OCI-LY1 (cell line): ENCODE measurements around the gene SPTB.

Experiments
- H2AFZ ChIP-seq: fragments of 200-600 bp; sonication (generic), shearing (Covaris generic); 2 replicates; pipeline ENCODE4 v1.6.0; 2014; ENCODE audit warnings: antibody characterized with exemption, mild to moderate bottlenecking, low read length
- H3F3A ChIP-seq: fragments of 200-600 bp; sonication (generic), shearing (Covaris generic); 2 replicates; pipeline ENCODE4 v1.6.0; 2014; ENCODE audit warnings: mild to moderate bottlenecking, antibody characterized with exemption, low read length, moderate library complexity; ENCODE audit not compliant: insufficient read depth
- H3K27ac ChIP-seq: fragments of 200-600 bp; sonication (generic); 2 replicates; pipeline ENCODE4 v1.5.1; 2014; ENCODE audit warnings: low read length, mixed run types, mild to moderate bottlenecking, low read depth; ENCODE audit not compliant: poor library complexity, severe bottlenecking
- H3K27me3 ChIP-seq: fragments of 200-600 bp; sonication (generic); 2 replicates; pipeline ENCODE4 v1.6.0; 2014; ENCODE audit warnings: antibody characterized with exemption, mild to moderate bottlenecking, low read length, moderate library complexity; ENCODE audit not compliant: insufficient read depth
- H3K36me3 ChIP-seq: fragments of 200-600 bp; sonication (generic); 2 replicates; pipeline ENCODE4 v1.6.1; 2014; ENCODE audit warnings: mild to moderate bottlenecking, antibody characterized with exemption, low read length, moderate library complexity, mixed read lengths; ENCODE audit not compliant: insufficient read depth
- H3K4me1 ChIP-seq: fragments of 200-600 bp; sonication (generic); 2 replicates; pipeline ENCODE4 v1.5.1; 2014; ENCODE audit warnings: mild to moderate bottlenecking, low read length, moderate library complexity; ENCODE audit not compliant: insufficient read depth, severe bottlenecking
- H3K4me2 ChIP-seq: fragments of 200-600 bp; sonication (generic), shearing (Covaris generic); 2 replicates; pipeline ENCODE4 v1.6.1; 2014; ENCODE audit warnings: low read length
- H3K4me3 ChIP-seq: fragments of 200-600 bp; sonication (generic); 2 replicates; pipeline ENCODE4 v1.5.1; 2014; ENCODE audit warnings: low read length, low read depth, mild to moderate bottlenecking, mixed read lengths; ENCODE audit not compliant: poor library complexity, severe bottlenecking
- H3K79me2 ChIP-seq: fragments of 200-600 bp; shearing (Covaris generic); 2 replicates; pipeline ENCODE4 v1.6.1; 2016; ENCODE audit warnings: mixed run types, low read length, mixed read lengths; ENCODE audit not compliant: insufficient read depth
- H3K9ac ChIP-seq: fragments of 200-600 bp; sonication (generic), shearing (Covaris generic); 2 replicates; pipeline ENCODE4 v1.6.1; 2014; ENCODE audit warnings: mild to moderate bottlenecking, low read length, mixed read lengths
- H3K9me2 ChIP-seq: fragments of 200-600 bp; sonication (generic), shearing (Covaris generic); 2 replicates; pipeline ENCODE4 v1.6.1; 2014; ENCODE audit warnings: low read depth, mild to moderate bottlenecking, low read length, mixed read lengths
- H3K9me3 ChIP-seq: fragments of 200-600 bp; shearing (Covaris generic); 2 replicates; pipeline ENCODE4 v1.6.1; 2014; ENCODE audit warnings: low read length, mixed read lengths
- H4K20me1 ChIP-seq: fragments of 200-600 bp; sonication (generic), shearing (Covaris generic); 2 replicates; pipeline ENCODE4 v1.6.0; 2016; ENCODE audit warnings: mild to moderate bottlenecking, low read length; ENCODE audit not compliant: insufficient read depth
- EZH2 ChIP-seq: fragments of 200-600 bp; sonication (generic), shearing (Covaris generic); IDR thresholded peaks from 2 replicates; pipeline ENCODE4 v1.8.0; 2017; ENCODE audit warnings: borderline replicate concordance, mixed run types, mild to moderate bottlenecking, antibody characterized with exemption, low read length, moderate library complexity, mixed read lengths
- TF ChIP-seq, protein P1 (sequence below): fragments of 200-600 bp; sonication (generic), shearing (Covaris generic); IDR thresholded peaks from 2 replicates; pipeline ENCODE4 v1.5.1; 2017; ENCODE audit warnings: mild to moderate bottlenecking, antibody characterized with exemption, low read length, moderate library complexity, mixed read lengths

Gene SPTB

DNA sequence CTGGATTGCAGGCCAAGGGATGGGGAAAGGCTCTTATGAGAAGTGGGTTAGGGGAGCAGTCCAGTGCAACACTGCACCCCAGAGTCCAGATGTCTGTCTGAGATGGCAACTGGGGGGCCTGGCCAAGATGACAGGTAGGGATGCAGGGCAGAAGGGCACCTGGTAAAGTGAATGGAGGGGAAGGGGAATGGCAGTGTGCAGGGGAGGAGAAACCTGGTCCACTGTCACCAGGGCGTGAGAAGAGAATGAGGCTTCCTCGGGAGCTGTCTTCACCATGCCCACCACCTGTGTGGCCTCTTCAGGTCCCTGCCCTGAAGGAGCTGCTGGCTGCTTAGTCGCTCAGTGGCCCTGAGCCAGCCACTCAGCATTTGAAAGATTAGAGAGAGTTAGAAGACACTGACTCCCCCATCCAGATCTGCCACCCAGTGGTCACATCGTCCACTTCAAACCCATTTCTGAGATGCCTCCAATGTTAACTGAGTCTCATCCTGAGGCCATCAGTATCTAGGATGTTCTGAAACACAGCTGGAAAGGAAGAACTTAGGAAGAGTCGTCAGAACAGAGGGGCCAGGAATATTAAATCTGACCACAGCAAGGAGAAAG is 118.2 kb downstream of the SPTB start:
- Histone ChIP-seq H3K9me3 (no peaks in the 10 kb centered on the region), H3K27me3 (no peaks in the 10 kb centered on the region), H3K9ac (no peak overlapping the region), H3K79me2 (no peaks in the 10 kb centered on the region), H4K20me1 (no peaks in the 10 kb centered on the region), H2AFZ (no peak overlapping the region), H3K27ac (no peak overlapping the region), H3K4me2 (no peak overlapping the region), H3K9me2 (no peaks in the 10 kb centered on the region), H3K4me3 (no peak overlapping the region), H3F3A (no peaks in the 10 kb centered on the region), H3K36me3 (no peaks in the 10 kb centered on the region), H3K4me1 (no peaks in the 10 kb centered on the region)
- TF ChIP-seq, protein P1, sequence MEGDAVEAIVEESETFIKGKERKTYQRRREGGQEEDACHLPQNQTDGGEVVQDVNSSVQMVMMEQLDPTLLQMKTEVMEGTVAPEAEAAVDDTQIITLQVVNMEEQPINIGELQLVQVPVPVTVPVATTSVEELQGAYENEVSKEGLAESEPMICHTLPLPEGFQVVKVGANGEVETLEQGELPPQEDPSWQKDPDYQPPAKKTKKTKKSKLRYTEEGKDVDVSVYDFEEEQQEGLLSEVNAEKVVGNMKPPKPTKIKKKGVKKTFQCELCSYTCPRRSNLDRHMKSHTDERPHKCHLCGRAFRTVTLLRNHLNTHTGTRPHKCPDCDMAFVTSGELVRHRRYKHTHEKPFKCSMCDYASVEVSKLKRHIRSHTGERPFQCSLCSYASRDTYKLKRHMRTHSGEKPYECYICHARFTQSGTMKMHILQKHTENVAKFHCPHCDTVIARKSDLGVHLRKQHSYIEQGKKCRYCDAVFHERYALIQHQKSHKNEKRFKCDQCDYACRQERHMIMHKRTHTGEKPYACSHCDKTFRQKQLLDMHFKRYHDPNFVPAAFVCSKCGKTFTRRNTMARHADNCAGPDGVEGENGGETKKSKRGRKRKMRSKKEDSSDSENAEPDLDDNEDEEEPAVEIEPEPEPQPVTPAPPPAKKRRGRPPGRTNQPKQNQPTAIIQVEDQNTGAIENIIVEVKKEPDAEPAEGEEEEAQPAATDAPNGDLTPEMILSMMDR: no peak
- TF ChIP-seq EZH2: no peak

- H3K9me2 ChIP-seq: no peaks in the 10 kb centered on the region
- H2AFZ ChIP-seq: no peak overlapping the region
- no peaks in the 10 kb centered on the region for H3K36me3 ChIP-seq
- no peaks in the 10 kb centered on the region for H3K4me1 ChIP-seq
- no peaks in the 10 kb centered on the region for H3K9me3 ChIP-seq
- no peaks in the 10 kb centered on the region for H4K20me1 ChIP-seq
- H3K4me2 ChIP-seq: no peak overlapping the region
- no peak overlapping the region for H3K9ac ChIP-seq
- H3K4me3 ChIP-seq: no peak overlapping the region
- H3K27ac ChIP-seq: no peak overlapping the region
- TF ChIP-seq, protein P1: no peak
- no peak for TF ChIP-seq EZH2
- H3K27me3 ChIP-seq: no peaks in the 10 kb centered on the region
- H3K79me2 ChIP-seq: no peaks in the 10 kb centered on the region
- no peaks in the 10 kb centered on the region for H3F3A ChIP-seq
These were observed 118.8 kb downstream of the SPTB start for GRCh38 chr14:64760916-64761315.

- no peak overlapping the region for H3K4me2 ChIP-seq
- H3K79me2 ChIP-seq: no peaks in the 10 kb centered on the region
- no peaks in the 10 kb centered on the region for H3K27me3 ChIP-seq
- no peaks in the 10 kb centered on the region for H3F3A ChIP-seq
- no peak overlapping the region for H3K9ac ChIP-seq
- no peaks in the 10 kb centered on the region for H4K20me1 ChIP-seq
- no peaks in the 10 kb centered on the region for H3K36me3 ChIP-seq
- no peaks in the 10 kb centered on the region for H3K4me1 ChIP-seq
- no peaks in the 10 kb centered on the region for H3K9me2 ChIP-seq
- TF ChIP-seq EZH2: no peak
- TF ChIP-seq, protein P1: peak; percentile 76
- H3K4me3 ChIP-seq: no peak overlapping the region
- H2AFZ ChIP-seq: no peak overlapping the region
- no peak overlapping the region for H3K27ac ChIP-seq
- H3K9me3 ChIP-seq: no peaks in the 10 kb centered on the region
These were observed 119.5 kb downstream of the SPTB start for GRCh38 chr14:64760146-64760755.
